WTC11 (cell line): ENCODE measurements around the gene DPCD. TPM values are rescaled to one million over a fixed set of nuclear protein-coding genes. Genes with fewer than 3 reads are reported as not detected.

ENCODE experiments used
- ATAC-seq: fragments of 200-7000 bp; cut with Tn5 transposase; 2 replicates; pipeline ENCODE4 v1.10.0; 2021; ENCODE audit warnings: mild to moderate bottlenecking, moderate library complexity
- CTCF ChIA-PET: fragments of 300-600 bp; sonication (Branson Sonifier 250); formaldehyde crosslinking; loops from one replicate; lab custom pipeline; 2021; ENCODE audit warnings: antibody characterized with exemption; lab: Charles Lee
- POLR2A ChIA-PET: fragments of 350-600 bp; sonication (Branson Sonifier 250); formaldehyde crosslinking; loops from one replicate; lab custom pipeline; 2021; ENCODE audit warnings: antibody characterized with exemption; lab: Charles Lee
- DNase-seq: peaks from one replicate; pipeline ENCODE4 v3.0.0; 2021; ENCODE audit warnings: low spot score
- H3K27ac Mint-ChIP-seq: 2 replicates; pipeline ENCODE4 v1.8.0; 2021; ENCODE audit warnings: mixed read lengths
- H3K27me3 Mint-ChIP-seq: 2 replicates; pipeline ENCODE4 v1.8.0; 2021; ENCODE audit warnings: low read depth, mild to moderate bottlenecking, moderate library complexity, mixed read lengths
- H3K36me3 Mint-ChIP-seq: 2 replicates; pipeline ENCODE4 v1.8.0; 2021; ENCODE audit warnings: mixed read lengths
- H3K4me1 Mint-ChIP-seq: 2 replicates; pipeline ENCODE4 v1.8.0; 2022; ENCODE audit warnings: mixed read lengths
- H3K4me3 Mint-ChIP-seq: 2 replicates; pipeline ENCODE4 v1.8.0; 2021; ENCODE audit warnings: mild to moderate bottlenecking, moderate library complexity, mixed read lengths
- H3K9me3 Mint-ChIP-seq: 2 replicates; pipeline ENCODE4 v1.8.0; 2021; ENCODE audit warnings: mixed read lengths
- AFF4 ChIP-seq: sonication (generic); formaldehyde crosslinking; IDR thresholded peaks from 2 replicates; pipeline ENCODE4 v1.8.1; 2023; ENCODE audit warnings: mild to moderate bottlenecking, missing genetic modification reagents, borderline replicate concordance
- ARID4B ChIP-seq: sonication (generic); formaldehyde crosslinking; IDR thresholded peaks from 2 replicates; pipeline ENCODE4 v1.8.0; 2023; ENCODE audit warnings: missing genetic modification reagents, mild to moderate bottlenecking, borderline replicate concordance
- ATF2 ChIP-seq: sonication (generic); formaldehyde crosslinking; IDR thresholded peaks from 2 replicates; pipeline ENCODE4 v1.8.1; 2022; ENCODE audit warnings: low read depth, missing genetic modification reagents, borderline replicate concordance
- ATF6 ChIP-seq: sonication (generic); formaldehyde crosslinking; IDR thresholded peaks from 2 replicates; pipeline ENCODE4 v1.8.1; 2023; ENCODE audit warnings: mild to moderate bottlenecking, missing genetic modification reagents
- CBFB ChIP-seq: sonication (generic); formaldehyde crosslinking; IDR thresholded peaks from 2 replicates; pipeline ENCODE4 v1.8.1; 2022; ENCODE audit warnings: mild to moderate bottlenecking, low read depth, missing genetic modification reagents
- CREM ChIP-seq: sonication (generic); formaldehyde crosslinking; IDR thresholded peaks from 2 replicates; pipeline ENCODE4 v1.8.1; 2022; ENCODE audit warnings: mild to moderate bottlenecking, missing genetic modification reagents, moderate library complexity
- CTCF ChIP-seq: fragments of 200-600 bp; IDR thresholded peaks from 2 replicates; pipeline ENCODE4 v1.8.0; 2022; ENCODE audit warnings: antibody characterized with exemption
- ELF4 ChIP-seq: sonication (generic); formaldehyde crosslinking; IDR thresholded peaks from 2 replicates; pipeline ENCODE4 v1.8.1; 2022; ENCODE audit warnings: low read depth, mild to moderate bottlenecking, moderate library complexity, missing genetic modification reagents
- EMX1 ChIP-seq: fragments of 250-450 bp; sonication (Bioruptor Pico); IDR thresholded peaks from 2 replicates; pipeline ENCODE4 v1.8.0; 2021; ENCODE audit warnings: mild to moderate bottlenecking
- GTF2I ChIP-seq: fragments of 250-450 bp; sonication (Bioruptor Pico); conservative IDR thresholded peaks from 2 replicates; pipeline ENCODE4 v1.4.0; 2021; ENCODE audit warnings: mild to moderate bottlenecking
- IRF2 ChIP-seq: sonication (generic); formaldehyde crosslinking; IDR thresholded peaks from 2 replicates; pipeline ENCODE4 v1.8.0; 2022; ENCODE audit warnings: low read depth, missing genetic modification reagents, borderline replicate concordance
- KAT7 ChIP-seq: sonication (generic); formaldehyde crosslinking; IDR thresholded peaks from 2 replicates; pipeline ENCODE4 v1.8.1; 2023; ENCODE audit warnings: missing genetic modification reagents, mild to moderate bottlenecking, borderline replicate concordance
- NR1H2 ChIP-seq: sonication (generic); formaldehyde crosslinking; IDR thresholded peaks from 2 replicates; pipeline ENCODE4 v1.9.0; 2021; ENCODE audit warnings: mild to moderate bottlenecking, moderate library complexity, missing genetic modification reagents
- PREB ChIP-seq: sonication (generic); formaldehyde crosslinking; IDR thresholded peaks from 2 replicates; pipeline ENCODE4 v1.8.1; 2022; ENCODE audit warnings: mild to moderate bottlenecking, missing genetic modification reagents, moderate library complexity, borderline replicate concordance
- TCF7 ChIP-seq: sonication (generic); formaldehyde crosslinking; IDR thresholded peaks from 2 replicates; pipeline ENCODE4 v1.8.0; 2022; ENCODE audit warnings: mild to moderate bottlenecking, low read depth, missing genetic modification reagents, moderate library complexity
- ZBTB21 ChIP-seq: sonication (generic); formaldehyde crosslinking; IDR thresholded peaks from 2 replicates; pipeline ENCODE4 v1.8.1; 2023; ENCODE audit warnings: mild to moderate bottlenecking, missing genetic modification reagents, borderline replicate concordance
- ZMAT4 ChIP-seq: fragments of 250-450 bp; sonication (Bioruptor Pico); IDR thresholded peaks from 2 replicates; pipeline ENCODE4 v1.9.0; 2021; ENCODE audit warnings: mild to moderate bottlenecking
- ZNF219 ChIP-seq: sonication (generic); formaldehyde crosslinking; IDR thresholded peaks from 2 replicates; pipeline ENCODE4 v1.8.0; 2023; ENCODE audit warnings: missing genetic modification reagents, mild to moderate bottlenecking, borderline replicate concordance
- total RNA-seq: library from RNA; stranded (reverse); gene quantifications from 3 replicates; pipeline ENCODE4 v1.2.3, GENCODE V29; 2021

Gene DPCD
- total RNA-seq, 1 experiment from 2014 or later: 21.8 TPM

GRCh38 chr10:101573885-101574753, 14.0 kb upstream of the DPCD start:
- CTCF ChIA-PET: interaction anchor here (1.0 to 2.2 kb wide), 3 partner anchors 14 to 282 kb away, joined by 3 to 6 read pairs (median 3); partner anchors contain the start of genes DPCD and POLL
- Mint-ChIP-seq H3K9me3 (peaks cover 3% of the 10 kb centered on the region; the same call in 1 of the 2 replicates), H3K4me1 (peaks cover 24% of the 10 kb centered on the region), H3K27me3 (peaks cover 45% of the 10 kb centered on the region), H3K36me3 (peaks cover 13% of the 10 kb centered on the region), H3K27ac (no peak overlapping the region), H3K4me3 (no peak overlapping the region)
- ATAC-seq (no peak), DNase-seq (no peak)
- TF ChIP-seq ZNF219 (CRISPR knock-in tag): no peak
- TF ChIP-seq GTF2I (CRISPR knock-in tag): no peak
- TF ChIP-seq ARID4B (CRISPR knock-in tag): no peak
- no peak for TF ChIP-seq PREB
- TF ChIP-seq NR1H2 (CRISPR knock-in tag): no peak
- TF ChIP-seq IRF2 (CRISPR knock-in tag): no peak
- TF ChIP-seq TCF7 (CRISPR knock-in tag): no peak
- no peak for TF ChIP-seq ATF2 (CRISPR knock-in tag)
- no peak for TF ChIP-seq ELF4
- no peak for TF ChIP-seq ZBTB21 (CRISPR knock-in tag)
- TF ChIP-seq CREM: no peak
- TF ChIP-seq EMX1: no peak
- POLR2A ChIA-PET: no interaction called here

GRCh38 chr10:101575091-101575490, 13.0 kb upstream of the DPCD start:
- ATAC-seq: no peak
- ChIA-PET POLR2A (no interaction called here), CTCF (interaction anchor here (2.0 kb wide), 1 partner anchor 28 kb away, joined by 10 read pairs; no protein-coding TSS in a partner anchor)
- Mint-ChIP-seq H3K4me1 (peaks cover 17% of the 10 kb centered on the region), H3K27ac (no peak overlapping the region), H3K27me3 (peaks cover 37% of the 10 kb centered on the region), H3K36me3 (peaks cover 18% of the 10 kb centered on the region), H3K9me3 (peaks cover 3% of the 10 kb centered on the region; the same call in 1 of the 2 replicates), H3K4me3 (no peak overlapping the region)
- DNase-seq: no peak
- no peak for TF ChIP-seq ATF6 (CRISPR knock-in tag)
- TF ChIP-seq CTCF: no peak
- TF ChIP-seq CBFB: no peak
- TF ChIP-seq AFF4: no peak
- TF ChIP-seq ZMAT4 (CRISPR knock-in tag): no peak
- no peak for TF ChIP-seq KAT7 (CRISPR knock-in tag)
- TF ChIP-seq EMX1: no peak
